Natural killer cell treated with Interleukin-12 subunit alpha and Interleukin-12 subunit beta and Interleukin-15 and Interleukin-18, amount 100 ng/mL, for 72 hours (primary cell): Measurements from ENCODE around the gene SRC. TPM values are rescaled to one million over a fixed set of nuclear protein-coding genes. Genes with fewer than 3 reads are reported as not detected.

Experiments
- ATAC-seq, 2 donors: fragments of 150-1000 bp; cut with Tn5 transposase in 1 of 2; sonication (Bioruptor Pico), chemical (Tn5 transposase) in 1 of 2; 2 replicates each; pipeline ENCODE4 v1.10.0; 2021
- DNase-seq: peaks from one replicate; pipeline ENCODE4 v3.0.0; 2022; ENCODE audit warnings: low spot score
- H3K27ac Mint-ChIP-seq, 2 donors: 1 replicate in 1 of 2; 2 replicates in 1 of 2; pipeline ENCODE4 v1.8.0; 2022; ENCODE audit warnings: mixed read lengths in 2 of 2, mild to moderate bottlenecking in 1 of 2, moderate library complexity in 1 of 2
- H3K27me3 Mint-ChIP-seq, 2 donors: 1 replicate in 1 of 2; 2 replicates in 1 of 2; pipeline ENCODE4 v1.8.0; 2022; ENCODE audit warnings: mixed read lengths in 2 of 2
- H3K36me3 Mint-ChIP-seq: one replicate; pipeline ENCODE4 v1.8.0; 2022; ENCODE audit warnings: mixed read lengths
- H3K4me1 Mint-ChIP-seq, 2 donors: 1 replicate in 1 of 2; 2 replicates in 1 of 2; pipeline ENCODE4 v1.8.0; 2022; ENCODE audit warnings: low read depth in 2 of 2, mixed read lengths in 2 of 2, mild to moderate bottlenecking in 1 of 2
- H3K4me3 Mint-ChIP-seq: one replicate; pipeline ENCODE4 v1.8.0; 2022; ENCODE audit warnings: mixed read lengths
- H3K9me3 Mint-ChIP-seq: 2 replicates; pipeline ENCODE4 v1.8.0; 2022; ENCODE audit warnings: mixed read lengths
- total RNA-seq, 2 donors: library from RNA; stranded (reverse); gene quantifications; one replicate each; pipeline ENCODE4 v1.2.3, GENCODE V29; 2022

SRC gene
- total RNA-seq, 2 donors from 2014 or later, result 6.8 to 8.6 TPM

DNA sequence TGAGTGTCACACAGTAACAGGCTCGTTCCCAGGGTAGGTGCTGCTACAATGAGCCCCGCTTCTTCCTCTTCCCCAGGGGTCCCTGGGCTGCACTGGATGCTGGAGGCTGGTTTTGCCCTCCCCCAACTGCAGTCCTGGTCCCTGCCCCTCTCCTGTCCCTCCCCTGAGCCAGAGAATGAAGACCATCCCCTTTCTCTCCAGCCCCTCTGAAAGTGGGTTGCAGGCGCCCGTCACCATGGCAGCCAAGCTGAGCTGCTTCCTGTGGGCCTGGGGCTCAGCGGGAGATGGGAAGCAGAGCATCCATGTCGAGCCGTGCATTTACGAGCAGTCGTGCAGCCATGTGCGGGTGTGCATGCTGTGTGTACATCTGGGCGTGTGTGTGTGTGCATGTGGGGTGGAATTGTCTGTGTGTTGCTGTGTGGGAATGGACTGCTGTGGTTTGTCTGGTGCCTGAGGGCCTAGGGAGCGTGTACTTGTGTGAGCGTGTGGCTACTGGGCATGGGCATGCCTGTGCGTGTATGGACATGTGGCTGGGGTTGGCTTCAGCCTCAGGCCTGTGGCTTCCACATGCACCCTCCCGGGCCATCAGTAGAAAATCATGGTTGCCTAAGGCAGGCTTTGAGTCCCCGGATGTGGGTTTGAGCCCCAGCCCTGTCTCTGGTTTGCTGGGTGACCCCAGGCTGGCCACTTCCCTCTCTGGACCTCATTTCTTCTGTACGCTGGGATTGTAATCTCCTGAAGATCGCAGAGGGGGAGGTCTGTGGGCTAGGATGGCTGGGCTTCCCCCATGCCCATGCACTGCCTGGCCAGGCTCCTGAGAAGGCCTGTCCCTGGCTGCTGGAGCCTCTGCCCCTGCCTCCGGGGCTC is 48.8 kb downstream of the SRC start:
- Mint-ChIP-seq H3K27ac (no peak overlapping the region), H3K27me3 (no peaks in the 10 kb centered on the region)

DNA sequence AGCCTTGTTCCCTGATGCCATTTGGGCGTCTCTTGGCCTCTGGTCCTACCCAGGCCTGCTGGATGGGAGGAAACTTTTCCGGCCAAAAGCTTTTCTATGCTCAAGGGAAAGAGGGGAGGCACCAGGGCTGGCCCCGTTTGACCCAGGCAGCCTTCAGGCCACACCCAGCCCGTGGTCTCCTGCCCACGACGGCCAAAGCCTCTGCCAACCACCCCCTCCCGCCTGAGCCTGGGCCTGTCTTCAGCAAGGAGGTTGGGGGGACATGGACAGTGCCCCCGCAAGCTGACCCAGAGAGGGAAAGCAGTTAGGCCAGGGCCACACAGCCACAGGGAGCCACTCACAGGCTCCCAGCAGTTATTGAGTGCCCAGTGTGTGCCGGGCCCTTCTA is 49.5 kb downstream of the SRC start:
- H3K36me3 Mint-ChIP-seq, result no peaks in the 10 kb centered on the region
- H3K27ac Mint-ChIP-seq, result no peak overlapping the region
- ATAC-seq, result no peak
- no peaks in the 10 kb centered on the region for H3K9me3 Mint-ChIP-seq
- DNase-seq, result no peak
- no peaks in the 10 kb centered on the region for H3K27me3 Mint-ChIP-seq
- H3K4me3 Mint-ChIP-seq, result no peak overlapping the region
- H3K4me1 Mint-ChIP-seq, result peaks cover 0 to 5% of the 10 kb centered on the region in 2 donors

More for the DNA sequence above, 48.8 kb downstream of the SRC start:
- no peak overlapping the region for H3K4me3 Mint-ChIP-seq
- no peaks in the 10 kb centered on the region for H3K36me3 Mint-ChIP-seq
- peak in 1 of 2 donors; percentile 17 for ATAC-seq
- no peak for DNase-seq
- H3K9me3 Mint-ChIP-seq, result no peaks in the 10 kb centered on the region
- H3K4me1 Mint-ChIP-seq, result peaks cover 0 to 5% of the 10 kb centered on the region in 2 donors

DNA sequence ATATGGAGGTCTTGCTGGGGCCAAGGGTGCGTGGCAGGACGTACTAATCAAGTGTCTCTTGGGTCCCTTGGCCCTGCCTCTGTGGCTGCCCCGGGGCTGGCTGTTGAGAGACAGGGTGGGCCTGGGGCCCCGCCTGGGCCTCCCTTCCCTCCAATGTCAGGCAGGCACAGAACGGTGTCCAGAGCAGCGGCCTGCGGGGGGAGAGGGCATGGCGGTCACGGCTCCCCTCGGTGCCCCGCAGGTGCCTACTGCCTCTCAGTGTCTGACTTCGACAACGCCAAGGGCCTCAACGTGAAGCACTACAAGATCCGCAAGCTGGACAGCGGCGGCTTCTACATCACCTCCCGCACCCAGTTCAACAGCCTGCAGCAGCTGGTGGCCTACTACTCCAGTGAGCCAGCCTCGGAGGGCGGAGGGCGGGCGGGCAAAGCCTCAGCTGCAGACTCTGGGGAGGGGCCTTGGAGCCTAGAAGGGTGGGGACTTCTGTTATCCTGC is 50.0 kb downstream of the SRC start:
- DNase-seq, result no peak
- Mint-ChIP-seq H3K9me3 (no peaks in the 10 kb centered on the region), H3K36me3 (no peaks in the 10 kb centered on the region), H3K4me1 (peaks cover 0 to 5% of the 10 kb centered on the region in 2 donors), H3K27ac (no peak overlapping the region), H3K27me3 (no peaks in the 10 kb centered on the region), H3K4me3 (no peak overlapping the region)
- no peak for ATAC-seq

DNA sequence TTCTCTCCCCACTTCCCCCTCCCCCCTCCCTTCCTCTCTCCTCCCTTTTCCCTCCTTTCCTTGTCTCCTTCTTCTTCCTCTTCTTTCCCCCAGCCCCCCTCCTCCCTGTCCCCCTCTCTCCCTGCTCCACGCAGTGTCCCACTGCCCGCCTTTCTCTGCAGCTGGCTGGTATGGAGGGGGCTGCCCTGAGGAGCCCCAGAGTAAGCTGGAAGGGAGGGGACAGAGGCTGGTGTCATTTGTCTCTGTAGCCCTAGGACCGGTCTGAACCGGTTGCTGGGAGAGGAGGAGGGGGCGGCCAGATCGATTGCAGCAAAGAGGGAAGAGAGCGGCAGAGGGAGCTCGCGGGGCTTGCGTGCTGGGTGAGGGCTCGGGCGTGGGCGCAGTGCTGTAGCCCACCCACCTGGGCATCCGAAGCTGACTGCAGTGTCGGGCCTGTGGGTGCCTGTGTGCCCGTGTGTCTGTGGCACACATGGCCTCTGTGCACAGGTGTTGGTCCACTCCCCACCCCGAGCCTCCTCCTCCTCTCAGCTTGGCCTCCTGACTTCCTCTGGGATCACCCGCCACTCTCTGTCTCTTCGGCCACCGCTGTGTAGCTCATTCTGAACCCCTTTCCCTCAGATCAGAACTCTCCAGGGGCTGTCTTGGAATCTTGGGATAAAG is 50.6 kb downstream of the SRC start:
- DNase-seq (no peak), ATAC-seq (no peak)
- H3K27me3 Mint-ChIP-seq, result no peaks in the 10 kb centered on the region
- peaks cover 0 to 5% of the 10 kb centered on the region in 2 donors for H3K4me1 Mint-ChIP-seq
- H3K27ac Mint-ChIP-seq, result no peak overlapping the region
- no peak overlapping the region for H3K4me3 Mint-ChIP-seq
- no peaks in the 10 kb centered on the region for H3K36me3 Mint-ChIP-seq
- no peaks in the 10 kb centered on the region for H3K9me3 Mint-ChIP-seq

DNA sequence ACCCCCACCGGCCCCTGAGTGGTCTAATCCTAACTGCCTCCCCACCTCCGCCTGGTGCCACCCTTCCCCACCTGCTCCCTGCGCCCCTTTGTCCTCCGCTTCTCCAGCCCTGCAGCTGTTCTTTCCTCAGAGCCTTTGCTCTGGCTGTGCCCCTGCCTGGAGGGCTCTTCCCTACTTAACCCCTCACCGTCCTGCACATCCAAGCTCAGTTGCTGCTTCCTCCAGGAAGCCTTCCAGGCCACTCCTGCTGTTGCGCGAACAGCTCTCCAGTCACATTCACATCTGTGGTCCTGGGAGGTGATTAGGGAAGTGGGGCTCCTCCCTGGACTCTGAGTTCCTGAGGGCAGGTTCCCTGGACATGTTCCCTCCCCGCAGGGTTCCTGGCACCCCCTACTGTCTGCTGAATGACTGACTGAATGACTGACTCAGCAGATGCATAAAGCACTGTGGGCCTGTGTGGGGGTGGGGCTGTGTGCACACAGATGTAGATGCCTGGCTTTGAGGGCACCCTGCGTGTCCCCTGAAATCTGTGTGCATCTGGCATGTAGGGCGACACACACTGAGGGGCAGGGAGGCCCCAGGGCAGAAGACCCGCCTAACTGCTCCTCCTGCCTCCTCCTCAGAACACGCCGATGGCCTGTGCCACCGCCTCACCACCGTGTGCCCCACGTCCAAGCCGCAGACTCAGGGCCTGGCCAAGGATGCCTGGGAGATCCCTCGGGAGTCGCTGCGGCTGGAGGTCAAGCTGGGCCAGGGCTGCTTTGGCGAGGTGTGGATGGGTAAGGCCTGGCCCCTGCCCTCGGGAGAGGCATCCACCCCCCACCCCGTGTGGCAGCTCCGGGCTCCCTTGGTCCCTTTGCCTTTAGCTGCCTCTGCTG is 51.4 kb downstream of the SRC start:
- ATAC-seq, result no peak
- Mint-ChIP-seq H3K4me1 (peaks cover 0 to 5% of the 10 kb centered on the region in 2 donors), H3K36me3 (no peaks in the 10 kb centered on the region), H3K27me3 (no peaks in the 10 kb centered on the region), H3K4me3 (no peak overlapping the region), H3K27ac (no peak overlapping the region), H3K9me3 (no peaks in the 10 kb centered on the region)
- no peak for DNase-seq

DNA sequence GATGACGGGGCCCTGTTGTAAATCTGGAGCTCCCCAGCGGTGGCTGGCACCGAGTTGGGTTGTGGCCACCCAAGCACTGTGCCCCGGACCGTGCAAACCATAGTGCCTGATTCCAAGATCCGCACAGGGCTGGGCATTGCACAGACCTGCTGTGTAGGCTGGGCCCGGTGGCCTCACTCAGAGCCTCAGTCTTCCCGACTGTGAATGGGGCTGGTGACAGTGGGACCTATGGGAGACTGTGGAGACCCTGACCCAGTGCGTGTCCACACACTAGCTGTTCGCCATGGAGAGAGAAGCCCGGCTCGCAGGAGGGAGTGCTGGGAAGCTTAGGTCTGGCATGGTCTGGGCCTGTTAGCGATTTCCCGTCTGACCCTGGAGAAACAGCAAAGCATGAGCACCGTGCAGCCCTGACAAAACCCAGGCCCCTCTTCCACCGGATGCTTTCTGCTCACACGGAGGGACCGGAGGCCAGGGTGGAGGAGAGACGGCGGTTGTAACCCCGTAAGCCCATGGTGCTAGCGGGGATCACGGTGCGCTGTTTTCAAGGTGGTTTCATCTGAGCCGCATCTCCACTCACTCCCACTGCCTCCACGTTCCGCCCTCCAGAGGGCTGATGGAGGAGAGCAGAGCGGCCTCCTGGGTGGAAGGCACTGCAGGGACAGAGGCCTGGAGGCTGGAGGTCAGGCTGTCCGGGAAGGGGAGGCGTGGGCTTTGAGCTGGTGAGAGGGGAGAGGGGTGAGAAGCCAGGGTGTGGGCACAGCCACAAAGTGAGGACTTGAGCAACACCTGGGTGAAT is 52.2 kb downstream of the SRC start:
- Mint-ChIP-seq H3K36me3 (no peaks in the 10 kb centered on the region), H3K4me1 (peaks cover 0 to 5% of the 10 kb centered on the region in 2 donors), H3K27ac (no peak overlapping the region), H3K4me3 (no peak overlapping the region), H3K27me3 (no peaks in the 10 kb centered on the region), H3K9me3 (no peaks in the 10 kb centered on the region)
- ATAC-seq (no peak), DNase-seq (no peak)

DNA sequence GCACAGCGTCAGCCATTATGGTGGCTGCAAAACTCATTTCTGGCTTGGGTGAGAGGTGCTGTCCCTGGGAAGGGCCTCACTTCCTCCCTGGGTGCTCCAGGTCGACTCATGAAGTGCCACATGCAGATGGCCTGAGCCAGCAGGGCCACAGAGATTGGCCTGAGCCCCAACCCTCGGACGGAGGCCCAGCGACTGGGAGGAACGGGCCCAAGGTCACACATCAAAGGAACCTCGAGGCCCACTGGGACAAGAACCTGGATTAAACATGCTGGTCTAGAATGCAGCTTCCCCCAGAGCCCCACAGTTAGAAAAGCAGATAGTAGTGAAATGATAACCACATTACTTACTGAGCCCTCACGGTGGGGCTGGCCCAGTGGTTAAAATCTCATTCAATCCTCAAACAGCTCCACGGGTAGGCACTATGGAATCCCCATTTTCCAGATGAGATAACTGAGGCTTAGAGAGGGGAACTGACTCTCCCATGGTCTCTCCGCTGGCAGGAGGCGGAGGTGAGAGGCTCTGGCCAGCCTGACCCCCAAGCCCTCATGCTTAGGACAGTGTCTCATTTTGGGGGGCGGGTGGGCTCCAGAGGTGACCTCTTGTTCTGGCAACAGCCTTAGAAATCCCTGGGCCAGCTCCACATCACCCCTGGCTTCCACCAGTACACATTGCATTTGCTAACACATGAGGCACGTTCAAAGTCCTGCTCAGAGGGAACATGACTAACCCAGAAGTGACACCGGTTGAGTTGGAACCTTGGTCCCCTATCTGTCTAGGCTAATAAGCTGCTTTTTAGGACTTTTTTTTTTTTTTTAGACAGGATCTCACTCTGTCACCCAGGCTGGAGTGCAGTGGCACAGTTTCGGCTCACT is 53.0 kb downstream of the SRC start:
- H3K4me1 Mint-ChIP-seq, result peaks cover 0 to 5% of the 10 kb centered on the region in 2 donors

DNA sequence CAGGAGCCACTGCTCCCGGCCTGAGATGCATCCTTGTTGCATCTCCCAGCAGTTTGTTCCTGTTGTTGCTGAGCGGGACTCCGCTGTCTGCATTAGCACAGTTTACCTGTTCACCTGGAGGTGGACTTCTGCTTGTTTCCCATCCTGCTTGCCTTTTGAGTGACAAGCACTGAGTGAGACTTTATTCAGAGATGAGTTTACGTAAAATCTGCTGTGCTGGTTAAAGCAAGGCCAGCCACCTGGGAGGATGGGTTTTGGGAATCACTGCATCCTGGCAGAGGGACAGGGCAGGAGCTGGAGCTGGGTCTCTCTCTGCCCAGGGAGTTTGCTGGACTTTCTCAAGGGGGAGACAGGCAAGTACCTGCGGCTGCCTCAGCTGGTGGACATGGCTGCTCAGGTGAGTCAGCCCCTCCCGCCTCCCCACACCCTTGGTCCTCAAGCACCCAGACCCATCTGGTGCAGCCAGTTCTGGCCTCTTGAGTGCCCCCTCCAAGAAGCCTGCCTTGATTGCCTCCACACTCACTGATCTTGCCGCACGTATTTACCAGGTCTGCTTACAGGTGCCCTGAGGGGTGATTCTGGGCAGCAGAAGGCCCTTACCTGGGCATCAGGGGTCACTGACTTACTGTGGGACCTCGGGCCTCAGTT is 55.5 kb downstream of the SRC start:
- no peak overlapping the region for H3K27ac Mint-ChIP-seq
- H3K9me3 Mint-ChIP-seq, result no peaks in the 10 kb centered on the region
- H3K27me3 Mint-ChIP-seq, result peaks cover 12 to 13% of the 10 kb centered on the region in 2 donors
- no peak for ATAC-seq
- no peak overlapping the region for H3K4me3 Mint-ChIP-seq
- H3K4me1 Mint-ChIP-seq, result peaks cover 6 to 7% of the 10 kb centered on the region in 2 donors
- H3K36me3 Mint-ChIP-seq, result no peaks in the 10 kb centered on the region
- no peak for DNase-seq

More for the DNA sequence above, 53.0 kb downstream of the SRC start:
- no peaks in the 10 kb centered on the region for H3K27me3 Mint-ChIP-seq
- ATAC-seq (no peak), DNase-seq (no peak)
- H3K9me3 Mint-ChIP-seq, result no peaks in the 10 kb centered on the region
- H3K27ac Mint-ChIP-seq, result no peak overlapping the region
- no peaks in the 10 kb centered on the region for H3K36me3 Mint-ChIP-seq
- H3K4me3 Mint-ChIP-seq, result no peak overlapping the region

DNA sequence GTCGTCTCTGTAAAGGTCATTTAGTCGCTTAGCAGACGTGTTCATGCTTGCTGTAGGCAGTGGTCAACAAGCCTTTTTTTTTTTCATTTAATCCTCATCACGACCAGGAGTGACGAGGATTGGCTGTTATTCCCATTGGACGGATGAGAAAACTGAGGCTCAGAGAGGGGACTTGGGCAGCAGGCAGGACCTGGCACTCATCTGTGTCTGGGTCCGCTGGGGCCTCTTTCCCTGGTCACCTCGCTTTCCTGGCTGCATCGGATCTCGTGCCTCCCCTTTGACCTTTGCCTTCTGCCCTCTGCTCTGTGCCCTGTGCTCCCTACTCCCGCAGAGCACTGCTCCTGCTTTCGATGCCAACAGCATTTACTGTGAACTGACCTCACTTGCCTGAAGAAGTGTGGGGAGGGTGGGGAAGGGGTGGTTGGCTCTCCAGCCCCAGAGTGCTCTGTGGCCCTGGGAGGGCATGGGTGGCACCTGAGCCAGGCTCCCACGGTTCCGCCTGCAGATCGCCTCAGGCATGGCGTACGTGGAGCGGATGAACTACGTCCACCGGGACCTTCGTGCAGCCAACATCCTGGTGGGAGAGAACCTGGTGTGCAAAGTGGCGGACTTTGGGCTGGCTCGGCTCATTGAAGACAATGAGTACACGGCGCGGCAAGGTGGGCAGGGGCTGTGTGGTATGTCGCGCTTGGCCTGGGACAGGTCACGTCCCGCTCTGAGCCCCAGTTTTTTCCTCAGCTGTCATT is 56.2 kb downstream of the SRC start:
- Mint-ChIP-seq H3K9me3 (no peaks in the 10 kb centered on the region), H3K27ac (no peak overlapping the region), H3K4me3 (no peak overlapping the region), H3K36me3 (no peaks in the 10 kb centered on the region), H3K27me3 (peaks cover 12 to 13% of the 10 kb centered on the region in 2 donors), H3K4me1 (peaks cover 6 to 10% of the 10 kb centered on the region in 2 donors)
- DNase-seq, result no peak
- no peak for ATAC-seq

DNA sequence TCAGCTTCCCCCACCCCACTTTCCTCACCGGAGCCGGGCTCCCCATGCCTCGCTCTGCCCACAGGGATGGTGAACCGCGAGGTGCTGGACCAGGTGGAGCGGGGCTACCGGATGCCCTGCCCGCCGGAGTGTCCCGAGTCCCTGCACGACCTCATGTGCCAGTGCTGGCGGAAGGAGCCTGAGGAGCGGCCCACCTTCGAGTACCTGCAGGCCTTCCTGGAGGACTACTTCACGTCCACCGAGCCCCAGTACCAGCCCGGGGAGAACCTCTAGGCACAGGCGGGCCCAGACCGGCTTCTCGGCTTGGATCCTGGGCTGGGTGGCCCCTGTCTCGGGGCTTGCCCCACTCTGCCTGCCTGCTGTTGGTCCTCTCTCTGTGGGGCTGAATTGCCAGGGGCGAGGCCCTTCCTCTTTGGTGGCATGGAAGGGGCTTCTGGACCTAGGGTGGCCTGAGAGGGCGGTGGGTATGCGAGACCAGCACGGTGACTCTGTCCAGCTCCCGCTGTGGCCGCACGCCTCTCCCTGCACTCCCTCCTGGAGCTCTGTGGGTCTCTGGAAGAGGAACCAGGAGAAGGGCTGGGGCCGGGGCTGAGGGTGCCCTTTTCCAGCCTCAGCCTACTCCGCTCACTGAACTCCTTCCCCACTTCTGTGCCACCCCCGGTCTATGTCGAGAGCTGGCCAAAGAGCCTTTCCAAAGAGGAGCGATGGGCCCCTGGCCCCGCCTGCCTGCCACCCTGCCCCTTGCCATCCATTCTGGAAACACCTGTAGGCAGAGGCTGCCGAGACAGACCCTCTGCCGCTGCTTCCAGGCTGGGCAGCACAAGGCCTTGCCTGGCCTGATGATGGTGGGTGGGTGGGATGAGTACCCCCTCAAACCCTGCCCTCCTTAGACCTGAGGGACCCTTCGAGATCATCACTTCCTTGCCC is 57.4 kb downstream of the SRC start:
- DNase-seq, result no peak
- no peak overlapping the region for H3K27ac Mint-ChIP-seq

More for the DNA sequence above, 57.4 kb downstream of the SRC start:
- ATAC-seq, result no peak
- Mint-ChIP-seq H3K36me3 (no peaks in the 10 kb centered on the region), H3K9me3 (no peaks in the 10 kb centered on the region), H3K4me3 (no peak overlapping the region), H3K4me1 (peaks cover 11 to 17% of the 10 kb centered on the region in 2 donors), H3K27me3 (peaks cover 12 to 26% of the 10 kb centered on the region in 2 donors)
